CD14-positive monocyte (primary cell): ENCODE measurements around the gene ZNF653. TPM values are rescaled to one million over a fixed set of nuclear protein-coding genes. Genes with fewer than 3 reads are reported as not detected.

Source experiments
- DNase-seq, 3 donors: peaks; one replicate each; pipeline ENCODE4 v3.0.0-alpha.2; 2011 to 2022
- H2AFZ ChIP-seq: 2 replicates; pipeline ENCODE4 v1.6.0; 2012; ENCODE audit warnings: mild to moderate bottlenecking, low read depth, low read length, inconsistent platforms; ENCODE audit not compliant: insufficient read depth, poor library complexity, severe bottlenecking
- H3K27ac ChIP-seq, 2 donors: 1 replicate in 1 of 2; 2 replicates in 1 of 2; pipeline ENCODE4 v1.5.1; 2012 to 2013; ENCODE audit warnings: low read length in 2 of 2, control low read depth in 1 of 2, inconsistent platforms in 1 of 2, low read depth in 1 of 2, mild to moderate bottlenecking in 1 of 2
- H3K27me3 ChIP-seq, 2 donors: one replicate each; pipeline versions ENCODE4 v1.6.0 to v1.6.1; 2011 to 2013; ENCODE audit warnings: low read length in 2 of 2; ENCODE audit not compliant: control insufficient read depth in 2 of 2, insufficient read depth in 2 of 2
- H3K36me3 ChIP-seq, 2 donors: replicated peaks in 1 of 2; 1 replicate in 1 of 2; 2 replicates in 1 of 2; pipeline versions ENCODE4 v1.5.1 to v1.6.1; 2012 to 2013; ENCODE audit warnings: low read length in 2 of 2, control low read depth in 1 of 2, inconsistent platforms in 1 of 2, mild to moderate bottlenecking in 1 of 2; ENCODE audit not compliant: insufficient read depth in 2 of 2, control insufficient read depth in 1 of 2
- H3K4me1 ChIP-seq, 2 donors: 1 replicate in 1 of 2; 2 replicates in 1 of 2; pipeline versions ENCODE4 v1.5.1 to v1.6.1; 2012 to 2013; ENCODE audit warnings: low read length in 2 of 2, control low read depth in 1 of 2, inconsistent platforms in 1 of 2, mild to moderate bottlenecking in 1 of 2, moderate library complexity in 1 of 2; ENCODE audit not compliant: insufficient read depth in 2 of 2, control insufficient read depth in 1 of 2
- H3K4me2 ChIP-seq: replicated peaks from 2 replicates; pipeline ENCODE3; 2012; ENCODE audit warnings: low read length, moderate library complexity, mild to moderate bottlenecking; ENCODE audit not compliant: poor library complexity, severe bottlenecking; ENCODE audit errors: extremely low read depth
- H3K4me3 ChIP-seq, 3 experiments: fragments of 200-600 bp in 1 of 3; sonication (generic) in 1 of 3; replicated peaks in 1 of 3; 1 replicate in 2 of 3; 2 replicates in 1 of 3; pipeline ENCODE4 v1.5.1; 2011 to 2013; ENCODE audit warnings: low read length in 3 of 3, mild to moderate bottlenecking in 3 of 3, control low read depth in 2 of 3, low read depth in 2 of 3, inconsistent platforms in 1 of 3, moderate library complexity in 1 of 3
- H3K79me2 ChIP-seq: 2 replicates; pipeline ENCODE4 v1.6.0; 2012; ENCODE audit warnings: mild to moderate bottlenecking, control low read depth, inconsistent platforms, low read length, moderate library complexity; ENCODE audit not compliant: insufficient read depth
- H3K9ac ChIP-seq: 2 replicates; pipeline ENCODE4 v1.6.0; 2017; ENCODE audit warnings: low read length, mild to moderate bottlenecking; ENCODE audit not compliant: insufficient read depth, poor library complexity, severe bottlenecking
- H3K9me3 ChIP-seq, 2 donors: replicated peaks in 1 of 2; 1 replicate in 1 of 2; 2 replicates in 1 of 2; pipeline versions ENCODE4 v1.5.1 to v1.6.1; 2012 to 2013; ENCODE audit warnings: low read length in 2 of 2, control low read depth in 1 of 2; ENCODE audit not compliant: control insufficient read depth in 1 of 2, insufficient read depth in 1 of 2
- H4K20me1 ChIP-seq: 2 replicates; pipeline ENCODE4 v1.6.0; 2012; ENCODE audit warnings: mild to moderate bottlenecking, low read length, control low read depth, moderate library complexity; ENCODE audit not compliant: insufficient read depth
- H3K27ac Mint-ChIP-seq, 7 donors: one replicate each; pipeline ENCODE4 v1.8.0; 2020; ENCODE audit warnings: mild to moderate bottlenecking in 7 of 7, mixed read lengths in 7 of 7, moderate library complexity in 6 of 7, inconsistent platforms in 2 of 7
- H3K27me3 Mint-ChIP-seq, 3 donors: one replicate each; pipeline ENCODE4 v1.8.0; 2021 to 2022; ENCODE audit warnings: low read depth in 3 of 3, mild to moderate bottlenecking in 3 of 3, mixed read lengths in 3 of 3, moderate library complexity in 3 of 3, inconsistent platforms in 1 of 3
- H3K36me3 Mint-ChIP-seq, 2 donors: one replicate each; pipeline ENCODE4 v1.8.0; 2020; ENCODE audit warnings: mixed read lengths in 2 of 2, inconsistent platforms in 1 of 2, mild to moderate bottlenecking in 1 of 2
- H3K4me1 Mint-ChIP-seq: one replicate; pipeline ENCODE4 v1.8.0; 2020; ENCODE audit warnings: mild to moderate bottlenecking, mixed read lengths
- H3K4me3 Mint-ChIP-seq, 2 donors: one replicate each; pipeline ENCODE4 v1.8.0; 2020; ENCODE audit warnings: mild to moderate bottlenecking in 2 of 2, mixed read lengths in 2 of 2, moderate library complexity in 1 of 2
- H3K9me3 Mint-ChIP-seq, 7 donors: one replicate each; pipeline ENCODE4 v1.8.0; 2020 to 2022; ENCODE audit warnings: mixed read lengths in 7 of 7, mild to moderate bottlenecking in 6 of 7, moderate library complexity in 6 of 7, inconsistent platforms in 2 of 7
- WGBS: methylation state at CpG from one replicate; pipeline ENCODE4 v1.1.5; 2013; ENCODE audit warnings: missing lambda C conversion rate; ENCODE audit not compliant: insufficient coverage; 5-methylcytosine and 5-hydroxymethylcytosine counted together
- intact Hi-C, 2 donors: fragments of 100-400 bp; cut with micrococcal nuclease; formaldehyde crosslinking; loops; one replicate each; pipeline versions ENCODE4 v1.15.0 to v1.15.1; 2023
- polyA plus RNA-seq, 3 donors: library from polyadenylated mRNA; depleted of rRNA in 1 of 3; unstranded in 2 of 3; stranded (reverse) in 1 of 3; fragments of 300-500 nt in 2 of 3; fragments of >200 nt in 1 of 3; fragmentation: Illumina TruSeq in 2 of 3; gene quantifications; 1 replicate in 2 of 3; 2 replicates in 1 of 3; pipeline ENCODE4 v1.2.3, GENCODE V29; 2012 to 2021
- TF ChIP-seq, protein P1 (sequence below): fragments of 200-600 bp; IDR thresholded peaks from one replicate; pipeline ENCODE4 v1.8.0; 2022; ENCODE audit warnings: antibody characterized with exemption, mild to moderate bottlenecking

The ZNF653 gene
- polyA plus RNA-seq, 3 donors, result 0.88 to 8.1 (median 1.2) TPM

DNA sequence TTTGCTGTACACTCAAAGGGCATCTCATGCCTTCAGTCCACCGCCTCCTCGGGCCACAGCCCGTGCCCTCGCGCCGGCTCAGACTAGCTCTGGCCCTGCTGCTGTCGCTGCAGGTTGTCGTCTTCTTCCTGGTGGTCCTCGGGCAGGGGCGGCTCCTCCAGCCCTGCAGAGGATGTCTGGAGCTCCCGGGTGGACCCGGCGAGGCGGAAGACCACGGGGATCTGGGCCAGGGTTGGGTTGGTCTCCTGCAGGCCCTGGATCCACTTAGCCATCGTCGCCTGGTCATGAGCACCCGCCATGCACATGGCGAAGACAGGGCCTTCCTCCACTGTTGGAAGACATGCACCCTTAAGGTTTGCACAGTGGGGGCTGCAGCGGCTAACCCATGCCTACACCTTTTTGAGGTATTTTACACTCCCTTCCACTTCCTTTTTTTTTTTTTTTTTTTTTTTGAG, 489 bp upstream of the ZNF653 start:
- Histone ChIP-seq H2AFZ (peak overlapping the region; percentile 88), H3K27ac (peak overlapping the region; percentile 58 to 90), H3K36me3 (peaks cover 2 to 9% of the 10 kb centered on the region in 2 donors), H3K4me1 (peaks cover 17 to 22% of the 10 kb centered on the region in 2 donors), H4K20me1 (no peaks in the 10 kb centered on the region), H3K4me2 (peak overlapping the region; percentile 92), H3K9ac (peak overlapping the region; percentile 90), H3K4me3 (peak overlapping the region; percentile 62 to 91 (median 66)), H3K79me2 (no peaks in the 10 kb centered on the region), H3K9me3 (no peaks in the 10 kb centered on the region), H3K27me3 (no peaks in the 10 kb centered on the region)
- 25% methylated on average over 19 of the region's 20 CpGs for WGBS
- DNase-seq, result no peak
- peaks cover 0 to 1% (median 0%) of the 10 kb centered on the region in 3 donors for H3K27me3 Mint-ChIP-seq
- intact Hi-C loops, result loop anchor here in 1 of 2 donors (5.0 kb wide), 1 partner anchor 91 kb away; the partner anchor contains the start of gene ZNF627
- peaks cover 17% of the 10 kb centered on the region for H3K4me1 Mint-ChIP-seq
- peaks cover 10 to 20% of the 10 kb centered on the region in 2 donors for H3K36me3 Mint-ChIP-seq
- TF ChIP-seq, protein P1, sequence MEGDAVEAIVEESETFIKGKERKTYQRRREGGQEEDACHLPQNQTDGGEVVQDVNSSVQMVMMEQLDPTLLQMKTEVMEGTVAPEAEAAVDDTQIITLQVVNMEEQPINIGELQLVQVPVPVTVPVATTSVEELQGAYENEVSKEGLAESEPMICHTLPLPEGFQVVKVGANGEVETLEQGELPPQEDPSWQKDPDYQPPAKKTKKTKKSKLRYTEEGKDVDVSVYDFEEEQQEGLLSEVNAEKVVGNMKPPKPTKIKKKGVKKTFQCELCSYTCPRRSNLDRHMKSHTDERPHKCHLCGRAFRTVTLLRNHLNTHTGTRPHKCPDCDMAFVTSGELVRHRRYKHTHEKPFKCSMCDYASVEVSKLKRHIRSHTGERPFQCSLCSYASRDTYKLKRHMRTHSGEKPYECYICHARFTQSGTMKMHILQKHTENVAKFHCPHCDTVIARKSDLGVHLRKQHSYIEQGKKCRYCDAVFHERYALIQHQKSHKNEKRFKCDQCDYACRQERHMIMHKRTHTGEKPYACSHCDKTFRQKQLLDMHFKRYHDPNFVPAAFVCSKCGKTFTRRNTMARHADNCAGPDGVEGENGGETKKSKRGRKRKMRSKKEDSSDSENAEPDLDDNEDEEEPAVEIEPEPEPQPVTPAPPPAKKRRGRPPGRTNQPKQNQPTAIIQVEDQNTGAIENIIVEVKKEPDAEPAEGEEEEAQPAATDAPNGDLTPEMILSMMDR, result no peak
- H3K4me3 Mint-ChIP-seq, result peak overlapping the region; percentile 84 to 89
- H3K27ac Mint-ChIP-seq, result peak overlapping the region; percentile 63 to 92 (median 91)
- H3K9me3 Mint-ChIP-seq, result no peaks in the 10 kb centered on the region

- no peaks in the 10 kb centered on the region for H3K27me3 ChIP-seq
- Mint-ChIP-seq H3K9me3 (no peaks in the 10 kb centered on the region), H3K36me3 (peaks cover 11 to 19% of the 10 kb centered on the region in 2 donors), H3K4me1 (peaks cover 16% of the 10 kb centered on the region), H3K27me3 (peaks cover 0 to 1% (median 0%) of the 10 kb centered on the region in 3 donors), H3K4me3 (peak overlapping the region; percentile 81 to 84), H3K27ac (peak overlapping the region in 6 of 7 donors; percentile 62 to 91 (median 79))
- H3K4me3 ChIP-seq, result peak overlapping the region; percentile 62 to 91 (median 66)
- intact Hi-C loops, result loop anchor here in 1 of 2 donors (1.0 to 5.0 kb wide), 2 partner anchors 24 to 92 kb away; partner anchors contain the start of genes ECSIT and ZNF627
- no peaks in the 10 kb centered on the region for H3K9me3 ChIP-seq
- no peaks in the 10 kb centered on the region for H4K20me1 ChIP-seq
- H3K27ac ChIP-seq, result peak overlapping the region; percentile 58 to 90
- DNase-seq, result peak; percentile 91 to 94 (median 93)
- H3K4me1 ChIP-seq, result peaks cover 17 to 22% of the 10 kb centered on the region in 2 donors
- peak overlapping the region; percentile 88 for H2AFZ ChIP-seq
- no peaks in the 10 kb centered on the region for H3K36me3 ChIP-seq
- TF ChIP-seq, protein P1, result no peak
- no peaks in the 10 kb centered on the region for H3K79me2 ChIP-seq
- under 1% methylated on average over 29 of the region's 33 CpGs for WGBS
- H3K9ac ChIP-seq, result peak overlapping the region; percentile 90
- peak overlapping the region; percentile 92 for H3K4me2 ChIP-seq
Measured at GRCh38 chr19:11505032-11505503, 571 bp downstream of the ZNF653 start.
